Rectal smooth muscle tissue (tissue), 1 donor: ENCODE data around the gene STK26.
"Not testable (repeated sequence)": the region's sequence is repeated elsewhere in the genome, so short reads cannot be mapped to it uniquely, and the experiment has no call there.

Experiments used
- H3K27ac ChIP-seq: one replicate; pipeline ENCODE4 v1.7.0; 2013; ENCODE audit warnings: low read depth, low read length, inconsistent platforms
- H3K27me3 ChIP-seq: one replicate; pipeline ENCODE4 v1.7.0; 2013; ENCODE audit warnings: low read length; ENCODE audit not compliant: control insufficient read depth, insufficient read depth
- H3K36me3 ChIP-seq: one replicate; pipeline ENCODE4 v1.7.0; 2013; ENCODE audit warnings: low read length; ENCODE audit not compliant: control insufficient read depth, insufficient read depth
- H3K4me1 ChIP-seq: one replicate; pipeline ENCODE4 v1.7.0; 2013; ENCODE audit warnings: low read length; ENCODE audit not compliant: control insufficient read depth, insufficient read depth
- H3K4me3 ChIP-seq: one replicate; pipeline ENCODE4 v1.7.0; 2013; ENCODE audit warnings: low read length
- H3K9ac ChIP-seq: one replicate; pipeline ENCODE4 v1.7.0; 2013; ENCODE audit warnings: low read length

Gene STK26

DNA sequence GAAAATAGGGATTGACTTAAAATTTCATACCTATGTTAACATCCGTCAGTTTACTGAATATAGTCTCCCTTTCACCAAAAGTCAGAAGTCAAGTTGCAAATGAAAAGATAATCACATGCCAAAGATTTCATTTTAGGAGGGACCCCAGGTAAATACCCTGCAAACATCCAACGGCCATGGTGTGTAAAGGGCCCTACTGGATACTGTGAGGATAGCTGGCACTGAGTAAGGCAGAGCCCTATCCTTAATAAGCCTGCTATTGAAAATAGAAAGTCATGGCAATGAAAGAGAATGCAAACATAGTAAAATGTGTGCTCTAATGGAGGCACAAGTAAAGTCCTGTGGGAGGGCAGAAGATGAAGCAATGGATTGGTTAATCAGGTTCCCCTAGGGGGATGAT, 20.9 kb downstream of the STK26 start:
- Histone ChIP-seq H3K4me1 (no peaks in the 10 kb centered on the region), H3K27me3 (no peaks in the 10 kb centered on the region), H3K36me3 (no peaks in the 10 kb centered on the region), H3K27ac (no peak overlapping the region), H3K4me3 (no peak overlapping the region), H3K9ac (no peak overlapping the region)

DNA sequence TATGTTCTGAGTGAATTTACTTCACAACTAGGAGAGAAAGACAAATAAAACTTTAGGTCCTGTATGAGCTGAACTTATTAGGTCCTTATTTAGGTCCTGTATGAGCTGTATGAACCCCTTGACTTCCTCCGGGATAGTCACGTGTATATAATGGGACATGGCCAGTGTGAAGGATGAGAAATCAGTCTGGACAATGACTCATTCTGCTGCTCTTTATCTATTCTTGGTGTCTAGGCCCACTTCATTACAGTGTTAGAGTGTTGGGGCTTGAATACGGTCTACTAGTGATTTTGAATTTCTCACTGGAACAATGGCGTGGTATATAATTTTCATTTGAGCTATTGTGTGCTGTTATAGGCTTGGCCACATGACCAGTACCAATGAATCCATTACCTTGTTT, 21.9 kb downstream of the STK26 start:
- Histone ChIP-seq H3K36me3 (no peaks in the 10 kb centered on the region), H3K4me1 (no peaks in the 10 kb centered on the region), H3K9ac (no peak overlapping the region), H3K27me3 (no peaks in the 10 kb centered on the region), H3K27ac (no peak overlapping the region), H3K4me3 (no peak overlapping the region)

DNA sequence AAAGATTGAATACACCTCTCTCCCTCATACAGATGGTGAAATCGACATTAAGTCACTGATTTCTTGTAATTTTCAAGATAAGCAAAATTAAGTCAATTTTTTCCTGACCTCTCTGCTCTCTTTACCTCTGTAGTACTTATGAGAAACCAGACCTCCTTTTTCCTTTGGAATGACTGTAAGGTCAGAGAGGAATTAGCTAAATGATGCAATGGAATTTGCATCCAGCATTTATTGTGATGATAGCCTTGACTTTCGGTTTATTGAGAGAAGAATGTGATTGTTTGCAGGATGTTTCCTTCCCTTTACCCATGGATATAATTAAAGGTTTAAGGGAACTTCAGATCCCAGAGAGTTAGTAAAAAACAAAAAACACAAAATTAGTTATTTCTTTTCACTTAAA, 22.4 kb downstream of the STK26 start:
- Histone ChIP-seq H3K27ac (no peak overlapping the region), H3K27me3 (no peaks in the 10 kb centered on the region), H3K4me3 (no peak overlapping the region), H3K36me3 (no peaks in the 10 kb centered on the region), H3K4me1 (no peaks in the 10 kb centered on the region), H3K9ac (no peak overlapping the region)

DNA sequence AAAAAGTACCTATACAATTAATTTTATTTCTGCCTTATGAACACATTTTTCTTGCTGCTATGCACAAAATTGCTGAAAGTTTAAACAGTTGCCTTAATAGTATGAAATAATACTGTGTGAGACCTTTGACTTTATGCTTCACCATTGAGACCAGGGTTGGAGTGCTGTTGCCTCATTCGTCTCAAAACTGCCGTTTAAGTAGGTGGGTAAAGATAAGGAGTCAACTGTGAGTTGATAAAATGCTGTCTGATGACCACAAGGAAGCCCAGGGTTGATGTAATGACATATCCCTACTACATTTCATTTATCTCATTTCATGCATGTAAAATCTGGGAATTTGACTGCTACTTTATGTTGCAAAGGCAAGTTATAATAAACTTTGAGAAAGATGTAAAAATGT, 23.4 kb downstream of the STK26 start:
- Histone ChIP-seq H3K27ac (no peak overlapping the region), H3K4me3 (no peak overlapping the region), H3K4me1 (no peaks in the 10 kb centered on the region), H3K27me3 (no peaks in the 10 kb centered on the region), H3K36me3 (no peaks in the 10 kb centered on the region), H3K9ac (no peak overlapping the region)

DNA sequence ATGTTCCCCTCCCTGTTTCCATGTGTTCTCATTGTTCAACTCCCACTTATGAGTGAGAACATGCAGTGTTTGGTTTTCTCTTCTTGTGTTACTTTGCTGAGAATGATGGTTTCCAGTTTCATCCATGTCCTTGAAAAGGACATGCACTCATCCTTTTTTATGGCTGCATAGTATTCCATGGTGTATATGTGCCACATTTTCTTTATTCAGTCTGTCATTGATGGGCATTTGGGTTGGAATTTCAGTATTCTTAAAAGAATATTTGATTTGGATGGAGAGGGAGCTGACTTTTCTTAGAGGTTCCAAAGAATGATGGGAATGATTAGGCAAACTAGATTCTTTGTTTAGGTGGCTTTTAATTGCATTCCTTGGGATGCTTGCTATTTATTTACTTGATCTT, 28.7 kb downstream of the STK26 start:
- H3K9ac ChIP-seq, H3K27ac ChIP-seq, H3K4me3 ChIP-seq, H3K27me3 ChIP-seq, H3K4me1 ChIP-seq, H3K36me3 ChIP-seq: not testable (repeated sequence)

DNA sequence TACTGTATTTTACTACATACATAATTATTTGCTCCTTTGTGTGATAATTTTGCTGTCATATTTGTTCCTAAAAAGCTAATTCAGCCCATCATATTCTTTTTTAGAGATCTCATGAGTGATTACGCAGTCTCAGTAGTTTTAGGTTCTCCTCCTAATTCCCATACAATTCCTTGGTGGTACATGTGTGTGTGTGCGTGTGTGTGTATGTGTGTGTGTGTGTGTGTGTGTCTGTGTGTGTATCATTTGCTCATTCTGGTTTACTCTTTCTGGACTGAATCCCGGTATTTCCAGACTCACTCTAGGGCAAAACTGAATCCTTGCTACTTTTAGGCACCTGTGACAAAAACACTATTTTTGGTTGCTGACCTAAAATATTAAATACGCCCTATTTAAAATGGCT, 34.9 kb downstream of the STK26 start:
- Histone ChIP-seq H3K4me3 (no peak overlapping the region), H3K27ac (no peak overlapping the region), H3K36me3 (no peaks in the 10 kb centered on the region), H3K4me1 (no peaks in the 10 kb centered on the region), H3K27me3 (no peaks in the 10 kb centered on the region), H3K9ac (no peak overlapping the region)

DNA sequence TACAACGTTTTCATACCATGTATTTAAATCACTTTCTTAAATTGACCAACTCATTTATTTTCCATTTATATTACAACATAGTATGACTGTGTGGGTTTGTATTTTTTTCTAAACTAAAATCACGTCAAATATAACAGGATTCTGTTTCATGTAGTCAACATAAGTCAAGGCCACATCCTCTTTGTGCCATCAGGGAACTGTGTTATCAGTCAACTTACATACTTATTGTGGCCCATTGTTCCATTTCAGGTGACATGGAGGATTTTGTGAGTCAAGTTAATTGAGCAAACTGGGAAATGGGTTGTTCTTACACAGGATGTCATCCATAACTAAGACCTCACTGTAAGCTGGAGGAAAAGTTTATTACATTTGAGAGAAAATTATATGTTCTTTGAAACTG, 35.9 kb downstream of the STK26 start:
- Histone ChIP-seq H3K4me3 (no peak overlapping the region), H3K27me3 (no peaks in the 10 kb centered on the region), H3K27ac (no peak overlapping the region), H3K36me3 (no peaks in the 10 kb centered on the region), H3K9ac (no peak overlapping the region), H3K4me1 (no peaks in the 10 kb centered on the region)

DNA sequence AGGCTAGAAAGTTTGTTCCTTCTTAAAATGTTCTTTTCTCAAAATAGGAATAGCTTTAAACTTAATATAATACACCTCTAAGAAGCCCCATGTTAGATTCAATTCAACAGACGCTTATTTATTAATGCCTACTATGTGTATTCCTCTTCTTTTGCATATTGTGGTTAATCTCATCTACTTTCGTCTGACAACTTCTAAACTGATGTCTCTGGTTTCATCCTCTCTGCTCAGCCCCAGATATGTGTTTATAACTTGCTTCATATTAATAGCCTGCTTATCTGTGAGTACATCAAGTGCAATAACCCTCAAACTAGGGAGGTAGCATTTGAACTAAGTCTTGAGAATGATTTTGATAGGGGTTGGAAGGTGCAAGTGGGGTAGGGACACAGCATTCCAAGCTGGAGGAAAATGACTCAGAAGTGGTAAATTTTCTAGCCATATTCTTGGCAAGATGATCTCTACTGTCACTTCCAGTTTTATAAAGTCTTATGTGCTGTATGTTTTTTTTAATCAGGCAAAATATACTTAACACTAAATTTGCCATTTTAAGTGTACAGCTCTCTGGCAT, 37.0 kb downstream of the STK26 start:
- no peaks in the 10 kb centered on the region for H3K36me3 ChIP-seq
- no peaks in the 10 kb centered on the region for H3K4me1 ChIP-seq
- no peak overlapping the region for H3K27ac ChIP-seq
- H3K27me3 ChIP-seq, result no peaks in the 10 kb centered on the region
- no peak overlapping the region for H3K4me3 ChIP-seq
- H3K9ac ChIP-seq, result no peak overlapping the region

DNA sequence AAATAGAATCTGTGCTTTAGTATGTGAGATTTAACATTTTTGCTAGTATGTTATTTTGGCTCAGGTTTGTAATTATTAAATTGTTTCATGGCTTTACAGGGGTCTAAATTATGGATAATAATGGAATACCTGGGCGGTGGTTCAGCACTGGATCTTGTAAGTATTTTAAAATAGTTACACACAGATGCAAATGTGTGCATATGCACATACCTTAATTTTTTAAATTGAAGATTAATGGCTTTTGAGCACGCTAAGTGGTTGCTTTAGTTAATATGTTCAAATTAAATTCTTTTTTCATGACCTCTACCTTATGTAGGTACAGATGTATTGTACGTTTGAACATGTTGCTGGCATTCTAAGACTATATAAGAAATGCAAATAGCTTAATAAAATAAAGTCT, 40.2 kb downstream of the STK26 start:
- no peak overlapping the region for H3K27ac ChIP-seq
- H3K9ac ChIP-seq, result no peak overlapping the region
- no peaks in the 10 kb centered on the region for H3K27me3 ChIP-seq

DNA sequence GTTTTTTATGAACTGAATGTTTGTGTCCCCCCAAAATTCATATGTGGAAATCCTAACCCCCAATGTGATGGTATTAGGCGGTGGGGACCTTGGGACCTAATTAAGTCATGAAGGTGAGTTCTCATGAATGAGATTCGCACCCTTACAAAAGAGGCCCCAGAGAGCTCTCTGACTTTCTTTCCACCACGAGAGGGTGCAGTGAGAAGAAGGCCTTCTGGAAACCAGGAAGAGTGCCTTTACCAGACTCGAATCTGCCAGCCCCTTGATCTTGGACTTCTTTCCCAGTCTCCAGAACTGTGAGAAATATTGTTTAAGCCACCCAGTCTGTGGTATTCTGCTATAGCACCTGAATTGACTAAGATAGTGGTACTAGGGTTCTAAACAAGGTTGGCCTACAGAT, 40.8 kb downstream of the STK26 start:
- Histone ChIP-seq H3K4me3 (no peak overlapping the region), H3K36me3 (no peaks in the 10 kb centered on the region), H3K27me3 (no peaks in the 10 kb centered on the region), H3K4me1 (no peaks in the 10 kb centered on the region), H3K27ac (no peak overlapping the region), H3K9ac (no peak overlapping the region)

More for the DNA sequence above, 40.2 kb downstream of the STK26 start:
- H3K36me3 ChIP-seq, result no peaks in the 10 kb centered on the region
- no peak overlapping the region for H3K4me3 ChIP-seq
- no peaks in the 10 kb centered on the region for H3K4me1 ChIP-seq

DNA sequence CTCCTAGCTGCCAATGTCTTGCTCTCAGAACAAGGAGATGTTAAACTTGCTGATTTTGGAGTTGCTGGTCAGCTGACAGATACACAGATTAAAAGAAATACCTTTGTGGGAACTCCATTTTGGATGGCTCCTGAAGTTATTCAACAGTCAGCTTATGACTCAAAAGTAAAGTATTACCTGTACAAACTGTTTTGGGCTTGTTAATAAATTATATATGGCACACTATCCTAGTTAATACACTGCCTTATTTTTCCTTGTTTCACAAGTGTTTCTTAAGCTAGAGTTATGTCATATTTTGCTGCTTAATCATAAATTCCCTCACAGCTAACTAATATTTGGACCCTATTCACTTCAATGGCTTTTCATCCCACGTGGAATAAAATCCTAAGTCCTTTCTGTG, 45.3 kb downstream of the STK26 start:
- Histone ChIP-seq H3K4me3 (no peak overlapping the region), H3K27ac (no peak overlapping the region), H3K36me3 (no peaks in the 10 kb centered on the region), H3K9ac (no peak overlapping the region), H3K4me1 (no peaks in the 10 kb centered on the region), H3K27me3 (no peaks in the 10 kb centered on the region)

DNA sequence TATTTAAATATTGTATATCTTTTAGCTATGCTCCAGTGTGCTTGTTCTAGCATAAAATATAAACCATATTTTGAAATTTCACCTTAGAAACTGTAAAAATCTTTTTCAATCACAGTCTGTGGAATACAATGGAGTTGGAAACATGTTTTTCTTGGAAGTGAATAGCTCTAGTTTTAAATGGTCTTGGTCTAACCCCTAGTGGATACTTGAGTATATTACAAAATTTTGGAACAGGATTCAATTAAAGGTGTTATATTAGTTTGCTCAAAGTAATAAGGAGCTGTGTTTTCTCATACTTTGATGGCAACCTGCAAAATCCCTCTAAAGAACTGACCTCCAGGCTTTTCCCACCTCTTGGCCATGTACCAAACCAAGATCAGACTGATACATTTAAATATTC, 48.2 kb downstream of the STK26 start:
- Histone ChIP-seq H3K4me1 (no peaks in the 10 kb centered on the region), H3K27ac (no peak overlapping the region), H3K27me3 (no peaks in the 10 kb centered on the region), H3K36me3 (no peaks in the 10 kb centered on the region), H3K9ac (no peak overlapping the region), H3K4me3 (no peak overlapping the region)

DNA sequence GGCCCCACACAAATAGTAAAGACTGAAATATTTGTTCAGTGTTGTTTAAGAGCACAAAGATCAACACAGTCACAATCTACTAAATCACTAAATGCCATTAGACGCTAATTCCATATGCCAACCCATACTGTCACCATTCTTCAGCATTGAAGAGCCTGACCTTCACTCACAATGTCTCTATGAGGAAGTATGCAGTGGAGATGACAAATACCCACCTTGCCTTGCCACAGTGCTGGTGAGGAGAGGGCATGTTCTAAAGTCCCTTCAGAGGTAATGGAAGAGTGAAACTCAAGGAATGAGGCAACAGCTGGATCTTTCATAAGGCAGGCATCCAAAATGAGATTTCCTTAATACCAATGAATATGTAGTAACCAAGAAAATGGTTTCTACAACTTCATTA, 54.3 kb downstream of the STK26 start:
- H3K27ac ChIP-seq, result no peak overlapping the region

More for the DNA sequence above, 54.3 kb downstream of the STK26 start:
- Histone ChIP-seq H3K36me3 (no peaks in the 10 kb centered on the region), H3K9ac (no peak overlapping the region), H3K27me3 (no peaks in the 10 kb centered on the region), H3K4me3 (no peak overlapping the region), H3K4me1 (no peaks in the 10 kb centered on the region)
